HG03135 (cell line): ENCODE results near the gene RTN1.

Source experiments
- ATAC-seq: cut with Tn5 transposase; IDR thresholded peaks from one replicate; pipeline ENCODE4 v1.9.1; 2021; ENCODE audit warnings: mild to moderate bottlenecking, moderate library complexity; ENCODE audit not compliant: unreplicated experiment

Gene RTN1

GRCh38 chr14:59811073-59811472, 59.5 kb downstream of the RTN1 start:
- ATAC-seq, result no peak

DNA sequence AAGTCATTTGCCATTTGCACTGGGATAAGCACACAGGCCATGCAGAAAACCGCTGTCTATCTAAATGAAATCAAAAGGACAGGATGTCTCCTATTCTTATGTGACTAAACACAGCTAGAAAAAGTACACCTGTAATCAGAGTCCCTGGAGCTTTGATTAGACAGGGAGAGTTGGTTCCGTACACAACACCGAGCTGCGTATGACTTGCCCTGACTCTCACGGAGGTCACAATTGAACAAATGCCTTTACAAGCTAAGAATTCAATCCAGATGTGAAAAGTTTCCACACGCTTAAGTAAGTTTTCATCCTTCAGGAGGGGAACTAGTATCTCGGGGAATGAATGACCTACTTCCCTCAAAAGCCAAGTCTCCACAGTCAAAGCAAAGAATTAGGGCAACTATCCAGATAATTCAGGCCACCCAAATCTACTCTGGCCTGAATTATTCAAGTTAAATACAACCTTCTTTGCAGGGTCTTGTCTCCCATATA, 67.5 kb downstream of the RTN1 start:
- no peak for ATAC-seq

GRCh38 chr14:59788176-59788575, 82.4 kb downstream of the RTN1 start:
- ATAC-seq, result no peak

GRCh38 chr14:59787045-59787674, 83.4 kb downstream of the RTN1 start:
- no peak for ATAC-seq

DNA sequence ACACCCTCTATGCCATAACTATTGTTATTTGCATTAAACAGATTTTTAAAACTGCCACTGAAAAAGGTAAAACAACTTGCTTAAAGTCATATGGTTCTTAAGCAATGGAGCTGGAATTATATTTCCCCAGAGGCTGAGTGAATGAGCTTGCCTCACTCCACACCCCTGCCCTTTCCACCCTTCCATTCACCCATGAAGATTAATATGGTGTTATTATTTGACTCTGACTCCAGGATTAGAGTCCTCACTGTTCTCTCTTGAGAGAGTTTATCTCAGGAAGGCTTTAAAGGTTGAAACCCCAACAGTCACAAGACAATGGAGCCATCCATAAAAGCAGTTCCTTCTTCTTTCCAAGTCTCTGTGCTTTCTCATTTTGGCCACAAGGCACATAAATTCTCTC, 84.9 kb downstream of the RTN1 start:
- no peak for ATAC-seq

DNA sequence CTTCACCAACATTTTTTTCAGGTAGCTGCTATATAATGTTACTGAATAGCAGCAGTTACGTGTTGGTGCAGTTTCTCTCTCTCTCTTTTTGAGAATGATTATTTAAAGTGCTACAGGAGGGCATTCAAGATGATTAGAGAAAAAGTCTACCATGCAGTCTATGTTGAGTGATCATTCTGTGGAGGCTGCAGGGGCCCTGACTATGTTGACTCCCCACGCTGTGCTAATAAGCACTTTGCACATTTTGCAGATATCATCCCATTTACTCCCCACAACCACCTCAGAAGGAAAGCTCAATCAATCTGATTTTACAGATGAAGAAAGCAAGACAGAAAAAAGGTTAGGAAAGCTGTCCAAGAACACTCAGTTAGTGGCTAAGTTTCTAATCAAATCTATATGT, 87.8 kb downstream of the RTN1 start:
- ATAC-seq, result no peak

GRCh38 chr14:59777006-59777579, 93.5 kb downstream of the RTN1 start:
- no peak for ATAC-seq

DNA sequence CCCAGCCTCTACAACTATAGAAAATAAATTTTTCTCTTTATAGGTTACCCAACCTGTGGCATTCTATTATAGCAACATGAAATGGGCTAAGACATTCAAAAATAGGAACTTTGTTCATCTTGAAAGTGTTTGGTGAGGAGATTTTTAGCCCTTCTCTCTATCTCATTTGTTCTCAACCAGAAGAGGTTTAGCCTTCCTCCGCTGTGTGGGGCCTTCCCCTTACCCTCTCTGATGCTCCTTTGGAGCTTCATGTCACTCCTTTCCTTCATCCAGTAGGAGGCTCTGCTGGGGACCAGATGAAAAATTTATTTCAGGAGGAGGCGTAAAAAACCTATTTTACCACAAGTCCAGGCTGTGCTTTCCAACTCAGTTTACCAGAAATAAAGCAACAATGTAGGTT, 94.1 kb downstream of the RTN1 start:
- ATAC-seq, result no peak

- ATAC-seq, result no peak
These were observed 98.3 kb downstream of the RTN1 start for GRCh38 chr14:59772233-59772632.

DNA sequence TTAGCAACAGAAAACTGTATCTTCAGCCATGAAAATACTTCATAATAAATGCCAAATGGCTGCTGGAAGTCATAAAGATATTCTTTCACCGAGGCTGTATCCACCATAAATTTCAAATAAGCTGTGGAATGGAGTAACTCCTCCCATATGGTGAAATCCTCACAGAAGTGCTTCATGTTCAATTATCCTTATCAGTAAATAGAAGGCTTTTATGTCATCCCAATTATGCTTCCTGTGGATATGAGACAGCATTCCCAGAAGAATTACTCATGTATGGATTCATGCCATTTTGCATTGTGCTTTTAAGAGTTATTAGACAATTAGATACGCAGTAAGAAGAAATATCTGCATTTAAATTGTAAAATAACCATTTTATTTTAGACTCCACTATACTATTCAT, 99.0 kb downstream of the RTN1 start:
- ATAC-seq, result no peak

DNA sequence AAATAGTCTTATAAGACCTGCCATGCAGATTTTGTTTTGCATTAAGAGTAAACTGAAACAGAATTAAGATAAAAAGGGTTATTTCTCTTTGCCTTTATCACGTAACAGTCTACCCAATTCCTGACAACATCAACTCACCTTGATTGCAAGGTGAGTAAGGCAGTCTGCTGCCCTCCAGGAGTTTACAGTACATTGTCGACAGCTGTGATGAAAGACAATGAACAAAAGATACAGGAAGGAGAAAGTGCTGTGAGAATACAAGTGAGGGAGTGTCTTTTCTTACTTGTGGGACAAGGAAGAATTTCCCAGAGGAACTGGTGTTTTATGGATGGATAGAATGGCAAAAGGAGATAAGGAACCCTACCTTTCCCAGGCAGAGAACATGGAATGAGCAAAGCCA, 101.0 kb downstream of the RTN1 start:
- ATAC-seq, result no peak

DNA sequence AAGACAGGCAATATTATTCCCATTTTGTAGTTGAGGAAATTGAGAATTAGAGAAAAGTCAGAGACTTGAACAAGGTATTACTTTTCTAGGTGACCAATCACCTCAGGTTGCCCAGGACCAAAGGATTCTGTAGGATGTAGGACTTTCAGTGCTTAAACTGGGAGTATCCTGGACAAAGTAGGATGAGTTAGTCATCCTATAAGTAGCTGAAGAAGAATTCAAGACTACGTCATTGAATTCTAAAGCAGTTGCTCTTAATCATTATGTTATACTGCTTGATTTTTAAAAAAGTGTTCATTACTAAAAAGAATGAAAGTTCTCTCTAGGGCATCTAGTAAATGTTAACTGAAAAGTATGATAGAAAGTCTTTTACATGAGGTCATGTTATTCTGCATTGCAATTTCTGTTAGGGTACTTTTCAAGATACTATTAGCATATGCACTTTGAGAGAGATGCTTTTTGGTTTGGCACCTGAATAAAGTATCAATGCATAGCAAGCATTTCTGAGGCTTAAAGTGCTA, 101.7 kb downstream of the RTN1 start:
- no peak for ATAC-seq

- no peak for ATAC-seq
These were observed 108.7 kb downstream of the RTN1 start for GRCh38 chr14:59761851-59762250.

DNA sequence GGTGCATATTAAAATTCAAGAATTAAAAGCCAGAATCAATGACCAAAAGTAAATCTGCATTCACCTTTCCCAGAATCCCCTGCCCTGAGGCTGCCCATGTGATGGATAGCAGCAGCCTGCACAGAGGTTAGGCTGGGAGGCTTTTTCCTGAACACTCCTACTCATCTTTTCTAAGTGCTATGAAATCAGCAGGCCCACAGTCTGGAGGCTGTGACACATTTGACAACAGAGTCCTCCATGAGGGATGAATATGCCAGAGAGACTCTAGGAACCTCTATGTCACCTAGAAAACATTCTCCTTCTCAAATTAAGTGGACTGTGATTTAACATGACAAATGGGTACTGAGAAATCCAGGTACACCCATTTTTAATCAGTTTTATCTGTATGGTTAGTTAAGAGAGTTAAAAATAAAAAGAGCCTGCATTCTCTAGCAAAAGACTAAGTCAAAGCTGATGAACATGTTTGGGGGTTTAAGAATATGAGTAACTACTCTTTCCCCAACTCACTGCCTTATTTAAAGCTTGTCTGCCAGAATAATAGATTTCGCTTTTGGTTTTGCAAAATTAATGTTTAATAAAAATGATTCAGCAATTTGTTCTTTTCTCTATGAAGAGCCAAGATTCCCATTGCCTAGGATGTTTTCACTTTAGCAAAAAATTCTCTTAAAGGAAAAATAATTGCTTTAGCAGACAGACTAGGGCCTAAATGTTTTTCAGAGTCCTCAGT, 115.0 kb downstream of the RTN1 start:
- no peak for ATAC-seq

GRCh38 chr14:59754256-59754655, 116.3 kb downstream of the RTN1 start:
- ATAC-seq, result no peak

GRCh38 chr14:59753512-59753911, 117.1 kb downstream of the RTN1 start:
- ATAC-seq, result no peak

DNA sequence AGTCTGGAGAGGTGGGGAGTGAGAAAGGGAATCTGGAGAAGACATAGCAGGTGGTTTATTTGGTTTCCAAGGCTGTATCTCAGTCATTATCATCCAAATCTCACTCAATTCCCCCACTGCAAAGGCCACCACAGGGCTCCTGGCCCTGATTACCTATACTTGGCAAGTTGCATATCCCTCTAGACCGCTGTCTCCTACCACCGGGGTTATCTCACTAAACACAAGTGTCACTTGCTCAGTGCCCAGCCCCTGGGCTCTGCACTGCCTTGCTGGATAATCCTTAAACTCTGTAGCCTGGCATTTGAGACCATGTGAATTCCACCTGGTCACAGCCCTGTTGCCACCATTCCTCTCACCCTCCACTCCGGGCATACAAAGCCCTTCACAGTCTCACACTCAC, 119.0 kb downstream of the RTN1 start:
- ATAC-seq, result no peak

DNA sequence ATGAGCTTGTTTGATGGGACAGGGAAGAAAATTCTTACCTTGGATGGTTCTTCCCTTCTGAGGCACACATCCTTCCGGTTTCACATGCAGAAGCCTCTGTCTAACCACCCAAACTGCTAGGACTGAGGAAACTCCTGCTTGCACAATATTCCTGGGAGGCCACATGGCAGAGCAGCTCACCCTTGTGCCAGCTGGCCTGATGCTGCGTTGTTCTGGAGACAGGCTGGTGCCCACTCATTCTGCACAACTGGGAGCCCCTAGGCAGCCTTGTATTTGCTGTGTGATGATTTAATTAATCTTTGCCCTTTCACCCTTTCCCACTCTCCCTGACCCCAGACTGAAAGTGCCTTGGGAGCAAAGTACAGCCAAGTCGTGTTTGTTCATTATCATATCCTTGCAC, 130.8 kb downstream of the RTN1 start:
- no peak for ATAC-seq

- no peak for ATAC-seq
These were observed 142.3 kb downstream of the RTN1 start for GRCh38 chr14:59728304-59728703.

GRCh38 chr14:59727073-59727661, 143.4 kb downstream of the RTN1 start:
- ATAC-seq, result no peak

- ATAC-seq, result no peak
These were observed 159.5 kb downstream of the RTN1 start for GRCh38 chr14:59711080-59711479.
